ENCODE data around the gene CTSC.
"Not testable (repeated sequence)": the region's sequence is repeated elsewhere in the genome, so short reads cannot be mapped to it uniquely, and the experiment has no call there.

CTSC gene

DNA sequence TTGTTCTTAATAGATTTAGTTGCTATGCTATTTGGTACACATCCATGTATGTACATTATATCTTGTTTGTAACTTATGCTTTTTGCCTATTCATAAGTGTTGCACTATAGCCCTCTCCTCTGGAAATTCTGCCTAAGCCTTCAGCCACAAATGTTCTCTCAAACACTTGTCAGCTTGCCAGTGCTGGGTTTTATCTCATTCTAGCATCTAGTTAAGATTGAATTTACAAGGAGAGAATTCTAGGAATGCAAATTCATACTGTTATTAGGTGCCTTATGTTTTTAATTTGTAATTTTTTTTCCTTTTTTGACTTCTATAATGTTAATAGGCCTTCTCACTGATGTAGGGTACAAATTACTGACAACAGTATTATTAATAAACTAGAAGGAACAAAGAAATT lies 14.6 kb upstream of the CTSC start:
- peak; percentile 90 for DNase-seq (ENCODE audit: low read depth)

DNA sequence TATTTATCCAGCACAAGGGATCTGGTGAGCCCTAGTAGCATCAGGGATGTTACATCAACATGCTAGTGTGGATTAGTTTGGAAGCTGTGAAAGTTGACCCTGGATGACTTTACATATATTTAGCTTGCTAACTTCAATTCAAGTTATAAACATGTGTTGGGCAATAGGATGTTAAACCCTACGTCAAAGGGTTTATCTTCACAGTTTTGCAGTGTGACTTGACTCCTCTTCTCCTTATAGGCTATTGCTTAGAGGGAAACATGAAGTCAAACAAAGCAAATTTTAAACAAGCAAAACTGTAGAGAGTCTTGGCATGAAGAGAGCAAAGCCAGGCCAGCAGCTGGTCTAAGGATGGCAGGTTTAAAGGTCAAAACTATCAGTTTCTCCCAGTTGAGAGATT lies 11.3 kb upstream of the CTSC start:
- peak; percentile 97 for DNase-seq (ENCODE audit: low read depth)

- no peak for DNase-seq (ENCODE audit: low read depth)
Measured at GRCh38 chr11:88345949-88346348, 8.4 kb upstream of the CTSC start.

GRCh38 chr11:88345408-88345807 lies 7.9 kb upstream of the CTSC start:
- peak; percentile 71 for DNase-seq (ENCODE audit: low read depth)

GRCh38 chr11:88344869-88345268 lies 7.3 kb upstream of the CTSC start:
- peak; percentile 48 for DNase-seq (ENCODE audit: low read depth)

DNA sequence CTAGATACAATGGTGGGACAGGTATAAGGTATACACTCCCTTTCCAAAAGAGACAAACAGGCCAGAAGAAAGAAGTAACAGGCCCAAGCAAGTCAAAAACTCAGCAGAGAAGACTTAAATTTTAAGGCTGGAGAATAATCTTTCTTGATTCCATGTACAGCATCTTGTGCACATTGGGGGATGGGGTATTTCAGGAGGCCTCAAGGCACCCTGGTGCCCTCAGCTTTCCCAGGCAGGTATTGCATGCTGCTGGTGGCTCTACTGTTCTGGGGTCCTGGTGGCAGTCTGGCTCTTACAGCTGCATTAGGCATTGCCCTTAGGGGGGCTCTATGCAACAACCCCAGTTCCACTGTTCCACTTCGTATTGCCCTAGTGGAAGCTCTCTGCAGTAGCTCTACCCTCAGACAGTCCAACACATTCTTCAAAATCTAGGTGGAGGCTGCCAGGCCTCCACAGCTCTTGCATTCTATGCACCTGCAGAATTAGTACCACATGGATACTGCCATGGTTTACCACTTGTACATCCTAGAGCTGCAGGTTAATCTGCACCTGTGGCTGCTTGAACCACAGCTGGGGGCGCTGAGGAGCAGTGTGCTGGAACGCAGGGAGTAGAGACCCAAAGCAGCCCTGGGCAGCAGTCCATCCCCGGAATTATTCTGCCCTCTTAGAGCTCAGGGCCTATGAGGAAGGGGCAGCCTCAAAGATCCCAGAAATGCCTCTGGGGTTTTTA lies 4.2 kb upstream of the CTSC start:
- no peak for DNase-seq (ENCODE audit: low read depth)

GRCh38 chr11:88340366-88340935 lies 2.9 kb upstream of the CTSC start:
- DNase-seq (ENCODE audit: low read depth) = peak; percentile 61

- DNase-seq (ENCODE audit: low read depth) = peak; percentile 94
Measured at GRCh38 chr11:88337987-88338668, 592 bp upstream of the CTSC start.

DNA sequence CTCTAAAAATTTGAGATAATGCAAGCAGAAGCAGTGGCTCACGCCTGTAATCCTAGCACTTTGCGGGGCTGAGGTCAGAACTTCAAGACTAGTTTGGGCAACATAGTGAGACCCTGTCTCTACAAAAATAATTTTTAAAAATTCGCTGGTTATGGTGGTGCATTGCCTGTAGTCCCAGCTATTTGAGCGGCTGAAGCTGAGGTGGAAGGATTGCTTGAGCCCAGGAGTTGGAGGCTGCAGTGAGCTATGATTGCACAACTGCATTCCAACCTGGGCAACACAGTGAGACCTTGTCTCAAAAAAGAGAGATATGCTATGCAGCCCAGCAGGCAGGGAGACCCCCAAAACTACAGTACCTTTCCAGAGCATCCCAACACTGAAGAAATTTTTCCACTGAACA lies 2.3 kb downstream of the CTSC start:
- DNase-seq (ENCODE audit: low read depth) = peak; percentile 37

- DNase-seq (ENCODE audit: low read depth) = no peak
Measured at GRCh38 chr11:88333862-88334261, 3.7 kb downstream of the CTSC start.

- DNase-seq (ENCODE audit: low read depth) = peak; percentile 67
Measured at GRCh38 chr11:88332851-88333250, 4.7 kb downstream of the CTSC start.

GRCh38 chr11:88330826-88331428 lies 6.6 kb downstream of the CTSC start:
- DNase-seq (ENCODE audit: low read depth) = no peak

- DNase-seq (ENCODE audit: low read depth) = no peak
Measured at GRCh38 chr11:88329563-88330250, 7.8 kb downstream of the CTSC start.

- DNase-seq (ENCODE audit: low read depth) = no peak
Measured at GRCh38 chr11:88327462-88328143, 9.9 kb downstream of the CTSC start.

GRCh38 chr11:88327061-88327460 lies 10.5 kb downstream of the CTSC start:
- DNase-seq (ENCODE audit: low read depth) = no peak

- DNase-seq (ENCODE audit: low read depth) = no peak
Measured at GRCh38 chr11:88326099-88326498, 11.4 kb downstream of the CTSC start.

DNA sequence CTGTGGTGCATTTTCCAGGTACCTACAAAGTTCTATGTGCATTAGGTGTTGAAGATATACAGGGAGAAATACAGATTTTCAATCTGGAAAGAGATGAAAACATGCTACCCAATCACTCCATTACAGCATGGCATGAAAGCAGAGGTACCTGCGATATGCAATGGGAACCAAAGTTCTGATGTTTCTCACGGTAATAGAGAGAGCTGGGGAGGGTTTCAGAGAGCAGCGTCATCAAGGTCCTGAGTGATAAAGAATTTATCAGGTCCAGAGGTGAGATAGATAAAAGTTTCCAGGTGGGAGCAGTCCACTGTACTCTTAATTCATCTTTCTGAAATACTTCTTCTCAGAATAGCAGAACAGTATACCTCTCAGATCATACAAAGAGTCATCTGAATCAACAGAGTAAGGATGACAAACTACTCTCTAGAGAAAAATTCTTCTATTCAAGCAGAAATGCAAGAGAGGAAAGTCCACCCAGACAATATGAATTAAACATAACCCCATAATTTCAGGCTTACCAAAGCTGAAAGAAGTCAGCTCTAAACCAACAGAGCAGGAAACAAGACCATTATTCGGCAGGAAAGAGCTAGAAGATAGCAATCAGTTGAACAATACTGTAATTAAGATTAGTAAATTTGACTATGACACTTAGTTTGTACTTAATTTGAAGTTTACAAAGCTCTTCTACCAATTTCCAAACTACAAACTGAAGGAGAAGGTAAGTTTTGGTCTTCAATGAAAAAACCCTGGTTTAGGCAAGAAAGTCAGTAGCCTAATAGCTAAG lies 12.8 kb downstream of the CTSC start:
- no peak for DNase-seq (ENCODE audit: low read depth)

- DNase-seq (ENCODE audit: low read depth) = not testable (repeated sequence)
Measured at GRCh38 chr11:88322881-88323280, 14.7 kb downstream of the CTSC start.

DNA sequence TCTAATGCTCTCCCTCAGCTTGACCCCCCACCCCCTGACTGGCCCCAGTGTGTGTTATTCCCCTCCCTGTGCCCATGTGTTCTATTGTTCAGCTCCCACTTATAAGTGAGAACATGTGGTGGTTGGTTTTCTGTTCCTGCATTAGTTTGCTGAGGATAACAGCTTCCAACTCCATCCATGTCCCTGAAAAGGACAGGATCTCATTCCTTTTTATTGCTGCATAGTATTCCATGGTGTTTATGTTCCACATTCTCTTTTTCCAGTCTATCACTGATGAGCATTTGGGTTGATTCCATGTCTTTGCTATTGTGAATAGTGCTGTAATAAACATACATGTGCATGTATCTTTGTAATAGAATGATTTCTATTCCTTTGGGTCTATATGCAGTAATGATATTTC lies 16.1 kb downstream of the CTSC start:
- not testable (repeated sequence) for DNase-seq (ENCODE audit: low read depth)

DNA sequence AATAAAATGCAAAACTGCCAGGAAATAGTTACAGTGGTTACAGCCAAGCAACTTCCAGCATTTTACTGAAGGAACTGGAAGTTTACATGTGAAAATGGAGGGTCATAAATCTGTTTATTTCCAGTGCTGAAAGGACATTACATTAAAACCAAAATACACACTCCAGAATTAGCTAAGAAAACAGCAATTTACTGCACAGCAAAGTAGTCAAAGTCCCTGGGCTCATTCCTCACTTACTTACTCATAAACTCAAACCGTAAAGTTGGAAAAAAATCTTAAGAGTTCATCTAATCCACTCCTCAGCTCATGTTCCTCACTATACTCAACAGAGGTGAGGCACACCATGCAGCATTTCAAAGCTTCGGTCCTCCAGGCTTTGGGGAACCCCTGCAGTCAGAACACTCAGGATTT lies 17.4 kb downstream of the CTSC start:
- peak; percentile 84 for DNase-seq (ENCODE audit: low read depth)

- no peak for DNase-seq (ENCODE audit: low read depth)
Measured at GRCh38 chr11:88318017-88318416, 19.5 kb downstream of the CTSC start.
